ENCODE data around the gene MTERF4. TPM values are rescaled to one million over a fixed set of nuclear protein-coding genes. Genes with fewer than 3 reads are reported as not detected.
"Not testable (repeated sequence)": the region's sequence is repeated elsewhere in the genome, so short reads cannot be mapped to it uniquely, and the experiment has no call there.

MTERF4 gene
- total RNA-seq, 2 experiments from 2014 or later, result 34.4 to 34.5 TPM

- Mint-ChIP-seq H3K9me3 (ENCODE audit: low read depth) (no peaks in the 10 kb centered on the region), H3K36me3 (ENCODE audit: low read depth) (peaks cover 41% of the 10 kb centered on the region), H3K4me3 (peak overlapping the region; percentile 57), H3K4me1 (peaks cover 31% of the 10 kb centered on the region), H3K27me3 (no peaks in the 10 kb centered on the region), H3K27ac (peak overlapping the region; percentile 92)
- ATAC-seq (no peak), DNase-seq (no peak)
- intact Hi-C loops (cut with DNase I, micrococcal nuclease), result loop anchor here in 1 of 2 experiments (10.0 kb wide), 1 partner anchor 205 kb away; the partner anchor contains the start of genes HDLBP and SEPTIN2
- CTCF ChIA-PET, result interaction anchor here (0.8 kb wide), 1 partner anchor 40 kb away, joined by 3 read pairs; the partner anchor contains the start of gene PASK
- POLR2A ChIA-PET, result no interaction called here
Observed at GRCh38 chr2:241109210-241110088, 7.4 kb upstream of the MTERF4 start.

GRCh38 chr2:241108271-241109209 is 6.5 kb upstream of the MTERF4 start:
- DNase-seq (no peak), ATAC-seq (no peak)
- Mint-ChIP-seq H3K4me1 (peaks cover 35% of the 10 kb centered on the region), H3K27me3 (no peaks in the 10 kb centered on the region), H3K9me3 (ENCODE audit: low read depth) (no peaks in the 10 kb centered on the region), H3K27ac (peak overlapping the region; percentile 92), H3K4me3 (peak overlapping the region; percentile 57), H3K36me3 (ENCODE audit: low read depth) (peaks cover 39% of the 10 kb centered on the region)
- ChIA-PET POLR2A (no interaction called here), CTCF (no interaction called here)
- intact Hi-C loops (cut with DNase I, micrococcal nuclease), result loop anchor here in 1 of 2 experiments (10.0 kb wide), 1 partner anchor 206 kb away; the partner anchor contains the start of genes HDLBP and SEPTIN2

DNA sequence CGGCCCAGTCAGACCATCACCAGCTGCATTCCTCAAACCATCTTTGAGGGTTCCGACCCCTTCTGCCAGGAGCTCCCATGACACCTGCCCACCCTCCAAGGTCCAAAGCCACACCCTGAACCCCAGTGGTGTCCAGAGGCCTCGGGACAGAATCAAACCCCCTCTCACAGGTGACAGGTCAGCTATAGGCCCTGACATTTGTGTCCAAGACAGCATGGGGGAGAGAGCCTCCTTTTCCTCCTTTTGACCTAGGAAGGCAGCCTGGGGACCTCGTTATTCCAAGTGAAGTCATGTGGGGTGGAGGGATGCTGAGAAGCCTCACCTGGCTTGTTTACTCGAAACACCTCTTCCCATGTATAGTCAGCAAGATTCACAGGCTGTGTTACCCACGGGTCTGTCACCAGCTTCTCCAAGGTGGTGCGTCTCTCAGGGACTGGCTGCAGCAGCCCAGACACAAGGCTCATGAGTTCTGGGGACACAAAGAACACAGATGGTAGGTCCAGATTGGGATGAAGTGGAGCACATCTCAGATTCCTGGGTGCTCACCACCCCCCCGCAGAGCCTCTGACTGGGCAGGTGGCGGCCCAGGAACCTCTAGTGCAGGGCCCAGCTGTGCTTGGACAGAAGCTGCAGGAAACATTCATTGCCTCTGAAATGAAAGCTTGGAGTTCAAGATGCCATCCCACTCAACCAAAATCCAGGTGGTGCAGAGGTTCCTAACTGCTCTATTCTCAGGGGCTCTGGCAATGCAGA is 5.1 kb upstream of the MTERF4 start:
- H3K27me3 Mint-ChIP-seq, result no peaks in the 10 kb centered on the region
- H3K9me3 Mint-ChIP-seq (ENCODE audit: low read depth), result no peaks in the 10 kb centered on the region
- CTCF ChIA-PET, result no interaction called here
- peaks cover 39% of the 10 kb centered on the region for H3K36me3 Mint-ChIP-seq (ENCODE audit: low read depth)
- no peak overlapping the region for H3K4me3 Mint-ChIP-seq
- DNase-seq, result no peak
- H3K27ac Mint-ChIP-seq, result no peak overlapping the region
- no peak for ATAC-seq
- intact Hi-C loops (cut with DNase I, micrococcal nuclease), result loop anchor here in 1 of 2 experiments (10.0 kb wide), 1 partner anchor 208 kb away; the partner anchor contains the start of genes HDLBP and SEPTIN2
- H3K4me1 Mint-ChIP-seq, result peaks cover 38% of the 10 kb centered on the region
- POLR2A ChIA-PET, result no interaction called here

DNA sequence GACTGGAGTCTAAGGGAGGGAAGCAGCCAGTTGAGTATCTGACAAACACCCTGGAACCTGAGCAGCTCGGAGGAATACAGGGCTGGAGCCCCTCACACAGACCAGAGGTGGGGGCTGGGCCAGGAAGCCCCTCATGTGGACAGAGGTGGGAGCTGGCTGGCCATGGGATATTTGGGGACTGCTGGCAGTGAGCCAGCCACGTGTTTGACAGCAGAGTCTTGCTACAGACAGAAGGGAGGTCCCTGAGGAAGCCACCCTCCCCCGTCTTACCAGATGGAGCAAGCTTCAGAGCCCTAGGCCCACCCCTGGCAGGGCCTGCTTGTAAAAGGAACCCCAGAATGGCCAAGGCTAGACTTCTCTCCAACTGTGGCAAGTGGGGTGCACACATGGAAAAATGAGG is 3.6 kb upstream of the MTERF4 start:
- no peak for DNase-seq
- Mint-ChIP-seq H3K4me1 (peaks cover 40% of the 10 kb centered on the region), H3K9me3 (ENCODE audit: low read depth) (no peaks in the 10 kb centered on the region), H3K27ac (no peak overlapping the region), H3K36me3 (ENCODE audit: low read depth) (peaks cover 30% of the 10 kb centered on the region), H3K4me3 (no peak overlapping the region), H3K27me3 (no peaks in the 10 kb centered on the region)
- POLR2A ChIA-PET, result no interaction called here
- CTCF ChIA-PET, result interaction anchor here (1.1 kb wide), 1 partner anchor 27 kb away, joined by 3 read pairs; no protein-coding TSS in a partner anchor
- intact Hi-C loops (cut with DNase I, micrococcal nuclease), result loop anchor here in 1 of 2 experiments (10.0 kb wide), 1 partner anchor 209 kb away; the partner anchor contains the start of genes HDLBP and SEPTIN2
- no peak for ATAC-seq

- peaks cover 44% of the 10 kb centered on the region for H3K4me1 Mint-ChIP-seq
- CTCF ChIA-PET, result interaction anchor here (0.6 kb wide), 1 partner anchor 25 kb away, joined by 3 read pairs; no protein-coding TSS in a partner anchor
- H3K27me3 Mint-ChIP-seq; H3K4me3 Mint-ChIP-seq; DNase-seq; H3K27ac Mint-ChIP-seq; POLR2A ChIA-PET; ATAC-seq; H3K9me3 Mint-ChIP-seq (ENCODE audit: low read depth): not testable (repeated sequence)
- peaks cover 25% of the 10 kb centered on the region for H3K36me3 Mint-ChIP-seq (ENCODE audit: low read depth)
- intact Hi-C loops (cut with DNase I, micrococcal nuclease), result loop anchor here (5.0 to 10.0 kb wide), 5 partner anchors 210 to 1082 kb away; partner anchors contain the start of genes FARP2 (in 1 of the 2), HDLBP (in 1 of the 2), RNPEPL1 (in 1 of the 2) and SEPTIN2 (in 1 of the 2)
Observed at GRCh38 chr2:241104611-241105010, 2.5 kb upstream of the MTERF4 start.

DNA sequence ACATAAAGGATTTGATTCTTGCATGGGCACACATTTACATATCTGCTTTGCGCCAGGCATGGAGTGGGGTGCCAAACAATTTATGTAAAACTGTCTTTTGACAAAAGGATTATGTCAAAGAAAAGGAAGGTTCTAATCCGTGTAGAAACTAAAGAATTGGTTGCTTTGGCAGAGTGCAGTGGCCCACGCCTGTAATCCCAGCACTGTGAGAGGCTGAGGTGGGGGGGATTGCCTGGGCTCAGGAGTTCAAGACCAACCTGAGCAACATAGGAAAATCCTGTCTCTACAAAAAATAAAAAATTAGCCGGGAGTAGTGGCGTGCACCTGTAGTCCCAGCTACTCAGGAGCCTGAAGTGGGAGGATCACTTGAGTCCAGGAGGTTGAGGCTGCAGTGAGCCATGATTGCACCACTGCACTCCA is 1.1 kb upstream of the MTERF4 start:
- no peaks in the 10 kb centered on the region for H3K27me3 Mint-ChIP-seq
- CTCF ChIA-PET, result interaction anchor here (1.3 kb wide), 1 partner anchor 114 kb away, joined by 3 read pairs; no protein-coding TSS in a partner anchor
- peak overlapping the region; percentile 98 for H3K4me3 Mint-ChIP-seq
- intact Hi-C loops (cut with DNase I, micrococcal nuclease), result loop anchor here (2.0 to 10.0 kb wide), 7 partner anchors 24 to 1081 kb away; partner anchors contain the start of genes FARP2 (in 1 of the 2), HDLBP (in 1 of the 2), RNPEPL1 (in 1 of the 2) and SEPTIN2 (in 1 of the 2)
- DNase-seq (no peak), ATAC-seq (no peak)
- POLR2A ChIA-PET, result no interaction called here
- no peaks in the 10 kb centered on the region for H3K9me3 Mint-ChIP-seq (ENCODE audit: low read depth)
- H3K4me1 Mint-ChIP-seq, result peaks cover 44% of the 10 kb centered on the region
- H3K36me3 Mint-ChIP-seq (ENCODE audit: low read depth), result peaks cover 28% of the 10 kb centered on the region
- H3K27ac Mint-ChIP-seq, result peak overlapping the region; percentile 99

DNA sequence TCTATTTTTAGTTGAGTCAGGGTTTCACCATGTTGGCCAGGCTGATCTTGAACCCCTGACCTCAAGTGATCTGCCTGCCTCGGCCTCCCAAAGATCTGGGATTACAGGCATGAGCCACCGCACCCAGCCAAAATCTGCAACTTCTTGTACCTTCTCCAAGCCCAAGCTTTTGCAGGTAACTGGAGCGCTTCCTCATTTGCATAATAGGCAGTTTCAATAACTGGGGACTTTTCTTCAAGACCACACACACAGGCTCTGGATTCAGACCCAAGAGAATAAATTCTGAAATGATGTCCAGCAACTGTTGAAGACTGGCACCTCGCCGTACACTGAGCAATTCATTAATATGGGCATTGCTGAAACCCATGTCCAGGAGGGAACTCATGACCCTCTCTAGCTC is 2.8 kb downstream of the MTERF4 start:
- ATAC-seq (no peak), DNase-seq (no peak)
- H3K4me3 Mint-ChIP-seq, result no peak overlapping the region
- peaks cover 48% of the 10 kb centered on the region for H3K36me3 Mint-ChIP-seq (ENCODE audit: low read depth)
- ChIA-PET POLR2A (no interaction called here), CTCF (interaction anchor here (0.6 kb wide), 1 partner anchor 245 kb away, joined by 3 read pairs; no protein-coding TSS in a partner anchor)
- H3K27ac Mint-ChIP-seq, result peak overlapping the region; percentile 64
- peaks cover 76% of the 10 kb centered on the region for H3K4me1 Mint-ChIP-seq
- intact Hi-C loops (cut with DNase I, micrococcal nuclease), result no loop called here
- H3K9me3 Mint-ChIP-seq (ENCODE audit: low read depth), result no peaks in the 10 kb centered on the region
- no peaks in the 10 kb centered on the region for H3K27me3 Mint-ChIP-seq

DNA sequence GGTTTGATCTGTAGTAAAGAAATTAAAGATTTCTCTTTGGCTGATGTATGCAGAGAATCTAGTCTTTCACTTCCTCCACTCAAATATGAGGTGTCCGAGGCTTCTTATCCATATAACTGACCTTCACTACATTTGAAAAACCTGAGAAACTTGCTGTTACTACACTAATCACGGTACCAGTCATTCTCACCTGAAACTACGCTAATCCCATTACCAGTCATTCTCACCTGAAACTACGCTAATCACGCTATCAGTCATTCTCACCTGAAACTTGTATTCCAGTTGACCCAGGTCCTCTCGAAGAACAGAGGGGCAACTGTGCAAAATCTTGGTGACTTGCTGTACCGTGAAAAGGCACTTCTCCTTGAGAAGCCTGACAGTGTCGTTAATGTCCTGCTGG is 5.1 kb downstream of the MTERF4 start:
- H3K4me1 Mint-ChIP-seq, result peaks cover 65% of the 10 kb centered on the region
- H3K27me3 Mint-ChIP-seq, result no peaks in the 10 kb centered on the region
- H3K9me3 Mint-ChIP-seq (ENCODE audit: low read depth), result no peaks in the 10 kb centered on the region
- no peak overlapping the region for H3K4me3 Mint-ChIP-seq
- peak; percentile 66 for ATAC-seq
- ChIA-PET POLR2A (no interaction called here), CTCF (interaction anchor here (0.6 to 4.7 kb wide), 2 partner anchors 19 to 113 kb away, joined by 4 to 18 read pairs; no protein-coding TSS in a partner anchor)
- intact Hi-C loops (cut with DNase I, micrococcal nuclease), result no loop called here
- no peak for DNase-seq
- peak overlapping the region; percentile 75 for H3K27ac Mint-ChIP-seq
- peaks cover 54% of the 10 kb centered on the region for H3K36me3 Mint-ChIP-seq (ENCODE audit: low read depth)

- Mint-ChIP-seq H3K36me3 (ENCODE audit: low read depth) (peaks cover 62% of the 10 kb centered on the region), H3K4me1 (peaks cover 61% of the 10 kb centered on the region), H3K27ac (peak overlapping the region; percentile 85), H3K9me3 (ENCODE audit: low read depth) (no peaks in the 10 kb centered on the region), H3K4me3 (no peak overlapping the region), H3K27me3 (no peaks in the 10 kb centered on the region)
- CTCF ChIA-PET, result interaction anchor here (0.7 to 4.7 kb wide), 3 partner anchors 17 to 718 kb away, joined by 3 to 18 read pairs (median 6); no protein-coding TSS in a partner anchor
- POLR2A ChIA-PET, result interaction anchor here (0.7 kb wide), 1 partner anchor 296 kb away, joined by 3 read pairs; no protein-coding TSS in a partner anchor
- intact Hi-C loops (cut with DNase I, micrococcal nuclease), result no loop called here
- ATAC-seq (peak; percentile 61), DNase-seq (peak; percentile 42)
Observed at GRCh38 chr2:241095594-241096290, 6.3 kb downstream of the MTERF4 start.

DNA sequence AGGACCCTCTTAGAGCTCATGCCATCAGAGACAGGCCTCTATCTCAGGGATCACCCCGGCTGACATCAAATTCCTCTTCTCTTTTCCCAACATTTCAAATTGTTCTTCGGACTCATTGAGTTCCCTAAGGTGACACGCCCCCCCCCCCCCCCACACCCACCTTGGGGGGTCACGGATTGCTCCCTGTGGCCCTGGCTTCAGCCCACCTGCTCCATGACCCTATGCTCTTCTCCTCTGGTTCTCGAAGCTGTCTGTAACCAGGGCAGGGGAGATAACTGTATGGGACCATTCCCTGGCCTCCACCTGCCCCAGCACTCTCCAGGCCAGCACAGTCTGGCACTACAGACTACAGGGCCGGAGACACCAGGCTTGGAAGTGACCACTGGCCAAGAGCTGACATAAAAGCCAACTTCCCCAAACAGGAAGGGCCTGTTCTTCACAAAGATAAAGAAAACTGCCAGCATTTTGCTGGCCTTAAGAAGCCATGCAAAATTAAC is 7.1 kb downstream of the MTERF4 start:
- no peaks in the 10 kb centered on the region for H3K27me3 Mint-ChIP-seq
- H3K27ac Mint-ChIP-seq, result no peak overlapping the region
- CTCF ChIA-PET, result interaction anchor here (1.0 to 4.7 kb wide), 2 partner anchors 17 to 18 kb away, joined by 6 to 18 read pairs; no protein-coding TSS in a partner anchor
- peaks cover 64% of the 10 kb centered on the region for H3K36me3 Mint-ChIP-seq (ENCODE audit: low read depth)
- no peak overlapping the region for H3K4me3 Mint-ChIP-seq
- POLR2A ChIA-PET, result no interaction called here
- intact Hi-C loops (cut with DNase I, micrococcal nuclease), result no loop called here
- DNase-seq (no peak), ATAC-seq (no peak)
- H3K4me1 Mint-ChIP-seq, result peaks cover 53% of the 10 kb centered on the region
- H3K9me3 Mint-ChIP-seq (ENCODE audit: low read depth), result no peaks in the 10 kb centered on the region

All from activated CD4-positive, alpha-beta T cell treated with anti-CD3 and anti-CD28 coated beads for 36 hours (primary cell).